ENCODE measurements around the gene TAPBP. TPM values are rescaled to one million over a fixed set of nuclear protein-coding genes. Genes with fewer than 3 reads are reported as not detected.
A peak's percentile ranks its signal among the peaks of the same experiment; 100 is the strongest.

The TAPBP gene
- total and polyA plus RNA-seq, 2 of the 8 experiments (the other 6 are each of a cell fraction or from before 2014, with no cell fraction given) = 24.5 to 35.4 TPM

DNA sequence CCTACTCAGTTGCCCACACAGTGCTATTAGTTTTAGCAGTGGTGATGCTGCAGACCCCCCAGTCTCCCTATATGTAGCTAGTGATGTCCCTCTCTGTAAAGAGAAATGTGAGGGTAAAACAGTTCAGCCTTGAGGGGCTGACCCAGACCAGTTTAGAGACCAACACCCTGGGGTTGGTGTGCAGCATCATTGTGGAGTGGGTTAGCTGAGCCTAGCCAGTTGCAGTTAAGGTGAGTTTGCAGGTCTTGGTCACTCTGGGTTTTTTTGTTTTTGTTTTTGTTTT lies 37.4 kb downstream of the TAPBP start:
- Histone ChIP-seq H2BK5ac (ENCODE audit: low read depth, low read length) (0 out of 2 replicates have a peak overlapping the region, but pooled peaks have one; percentile 79), H2BK20ac (ENCODE audit: low read length) (no peak overlapping the region), H3K27ac (ENCODE audit: low read depth, low read length) (no peak overlapping the region; the same call in 1 of the 2 replicates), H2BK120ac (replicated peaks; ENCODE audit: low read depth, low read length) (no peak overlapping the region), H3K56ac (replicated peaks; ENCODE audit: insufficient read length, low read depth, low read length) (no peak overlapping the region), H2BK12ac (ENCODE audit: low read depth, low read length) (no peak overlapping the region), H3K18ac (ENCODE audit: extremely low read depth, low read length) (no peak overlapping the region), H2AFZ (ENCODE audit: low read length) (no peak overlapping the region), H3K9ac (replicated peaks in 1 of 4; ENCODE audit: extremely low read depth in 1 of 4, low read depth in 3 of 4, low read length in 3 of 4) (peak overlapping the region in 3 of 4 experiments; percentile 41 to 59 (median 49); a peak in 5 of 7 replicates), H3K36me3 (ENCODE audit: control insufficient read depth in 2 of 4, insufficient read depth in 4 of 4, low read length in 3 of 4) (peaks cover 16 to 48% (median 40%) of the 10 kb centered on the region in 4 experiments; a peak in 7 of 8 replicates), H4K8ac (ENCODE audit: extremely low read depth, insufficient read depth, low read length) (no peak overlapping the region), H3K79me2 (ENCODE audit: control insufficient read depth in 1 of 2, insufficient read depth in 2 of 2, low read length in 2 of 2) (peaks cover 26 to 35% of the 10 kb centered on the region in 2 experiments), H3K4me1 (replicated peaks in 1 of 4; ENCODE audit: control insufficient read depth in 3 of 4, insufficient read depth in 4 of 4, low read length in 3 of 4) (peaks cover 3 to 35% (median 12%) of the 10 kb centered on the region in 4 experiments), H3K4me3 (ENCODE audit: extremely low read depth in 1 of 4, insufficient read depth in 2 of 4, low read depth in 3 of 4, low read length in 4 of 4) (peak overlapping the region; percentile 52 to 81 (median 59)), H3K23ac (ENCODE audit: insufficient read length) (no peak overlapping the region), H3K79me1 (ENCODE audit: low read depth, low read length) (peaks cover 6% of the 10 kb centered on the region; the same call in 1 of the 2 replicates), H4K20me1 (replicated peaks in 1 of 2; ENCODE audit: control insufficient read depth in 1 of 2, insufficient read depth in 2 of 2, low read length in 2 of 2) (peaks cover 13 to 19% of the 10 kb centered on the region in 2 experiments), H3K14ac (ENCODE audit: insufficient read length) (no peak overlapping the region), H2BK15ac (ENCODE audit: low read length) (no peak overlapping the region), H3K4ac (replicated peaks; ENCODE audit: insufficient read length, low read depth, low read length) (no peak overlapping the region), H3K4me2 (ENCODE audit: insufficient read depth in 1 of 2, low read depth in 2 of 2, low read length in 2 of 2) (peak overlapping the region; percentile 86 to 96), H3K27me3 (replicated peaks in 1 of 4; ENCODE audit: control insufficient read depth in 3 of 4, extremely low read depth in 1 of 4, insufficient read depth in 3 of 4, low read length in 3 of 4) (no peaks in the 10 kb centered on the region), H3K9me3 (ENCODE audit: insufficient read depth in 2 of 2, low read depth in 1 of 2, low read length in 1 of 2) (no peaks in the 10 kb centered on the region), H3K23me2 (ENCODE audit: low read depth, low read length) (peaks cover 22% of the 10 kb centered on the region), H4K5ac (ENCODE audit: insufficient read length, low read depth, low read length) (no peak overlapping the region), H2AK5ac (ENCODE audit: low read depth, low read length) (no peak overlapping the region), H4K91ac (replicated peaks; ENCODE audit: insufficient read length, low read length) (no peak overlapping the region)
- FAIRE-seq (no peak), DNase-seq (ENCODE audit: low read depth in 1 of 2, low spot score in 2 of 2) (no peak)
- ChIA-PET CTCF (ENCODE audit: partially characterized antibody) (interaction anchor here (0.6 to 8.0 kb wide), 6 partner anchors 14 to 340 kb away, joined by 3 to 81 read pairs (median 12); partner anchors contain the start of genes PFDN6, RGL2, TAPBP and WDR46), POLR2A (ENCODE audit: partially characterized antibody) (interaction anchor here (0.6 to 12.0 kb wide), 35 partner anchors 8 to 417 kb away, joined by 3 to 337 read pairs (median 5); partner anchors contain the start of genes CUTA, HSD17B8, PFDN6 and RGL2)

Data from H1 (cell line).